HepG2 (cell line): Measurements from ENCODE around the gene FIBIN.

Experiments
- CTCF ChIP-seq: sonication (generic); formaldehyde crosslinking; IDR thresholded peaks from 2 replicates; pipeline ENCODE4 v1.5.0; 2020; ENCODE audit warnings: mild to moderate bottlenecking, missing genetic modification reagents, moderate library complexity
- RFX3 ChIP-seq: IDR thresholded peaks from 2 replicates; pipeline ENCODE4 v1.6.1; 2016; ENCODE audit warnings: missing biosample characterization, missing genetic modification reagents
- ZNF263 ChIP-seq: sonication (generic); formaldehyde crosslinking; IDR thresholded peaks from 2 replicates; pipeline ENCODE4 v1.4.0; 2020; ENCODE audit warnings: missing genetic modification reagents
- ZNF3 ChIP-seq: IDR thresholded peaks from 2 replicates; pipeline ENCODE4 v1.7.0; 2017; ENCODE audit warnings: inconsistent platforms

- TF ChIP-seq ZNF263 (CRISPR knock-in tag) (no peak), RFX3 (no peak), CTCF (CRISPR knock-in tag) (no peak), ZNF3 (CRISPR knock-in tag) (no peak)
Measured at GRCh38 chr11:27013781-27014361, 20.0 kb downstream of the FIBIN start.
